HFF-Myc (cell line): Measurements from ENCODE around the gene RRAS2.

Experiments
- DNase-seq: peaks from one replicate; pipeline ENCODE4 v3.0.0-alpha.2; 2011; ENCODE audit warnings: low read depth; ENCODE audit errors: extremely low read depth
- H3K4me3 ChIP-seq: replicated peaks from 2 replicates; pipeline ENCODE4 v1.5.1; 2011; ENCODE audit warnings: low read depth, mild to moderate bottlenecking, control low read depth, low read length
- TF ChIP-seq, protein P1 (sequence below): IDR thresholded peaks from 2 replicates; pipeline ENCODE4 v1.5.1; 2012; ENCODE audit warnings: mild to moderate bottlenecking, low read depth, low read length, control low read depth; ENCODE audit errors: missing control alignments

RRAS2 gene

DNA sequence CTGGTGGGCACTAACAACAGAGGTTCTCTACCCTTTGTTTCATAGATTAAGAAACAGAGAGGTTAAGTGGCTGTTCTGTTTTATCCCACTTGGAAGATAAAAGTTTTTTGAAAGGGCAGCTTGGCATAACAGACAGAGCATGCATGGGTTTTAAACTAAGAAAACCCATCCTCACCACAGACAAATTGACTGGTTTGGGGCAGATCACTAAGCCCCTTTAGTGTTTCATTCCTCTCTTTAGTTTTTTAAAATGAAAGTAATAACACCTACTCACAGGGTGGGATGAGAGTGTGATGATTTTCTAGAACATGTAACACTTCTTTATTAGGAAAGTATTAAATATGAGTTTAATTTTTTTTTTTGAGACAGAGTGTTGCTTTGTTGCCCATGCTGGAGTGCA lies 12.3 kb upstream of the RRAS2 start:
- TF ChIP-seq, protein P1, sequence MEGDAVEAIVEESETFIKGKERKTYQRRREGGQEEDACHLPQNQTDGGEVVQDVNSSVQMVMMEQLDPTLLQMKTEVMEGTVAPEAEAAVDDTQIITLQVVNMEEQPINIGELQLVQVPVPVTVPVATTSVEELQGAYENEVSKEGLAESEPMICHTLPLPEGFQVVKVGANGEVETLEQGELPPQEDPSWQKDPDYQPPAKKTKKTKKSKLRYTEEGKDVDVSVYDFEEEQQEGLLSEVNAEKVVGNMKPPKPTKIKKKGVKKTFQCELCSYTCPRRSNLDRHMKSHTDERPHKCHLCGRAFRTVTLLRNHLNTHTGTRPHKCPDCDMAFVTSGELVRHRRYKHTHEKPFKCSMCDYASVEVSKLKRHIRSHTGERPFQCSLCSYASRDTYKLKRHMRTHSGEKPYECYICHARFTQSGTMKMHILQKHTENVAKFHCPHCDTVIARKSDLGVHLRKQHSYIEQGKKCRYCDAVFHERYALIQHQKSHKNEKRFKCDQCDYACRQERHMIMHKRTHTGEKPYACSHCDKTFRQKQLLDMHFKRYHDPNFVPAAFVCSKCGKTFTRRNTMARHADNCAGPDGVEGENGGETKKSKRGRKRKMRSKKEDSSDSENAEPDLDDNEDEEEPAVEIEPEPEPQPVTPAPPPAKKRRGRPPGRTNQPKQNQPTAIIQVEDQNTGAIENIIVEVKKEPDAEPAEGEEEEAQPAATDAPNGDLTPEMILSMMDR: no peak
- H3K4me3 ChIP-seq: no peak overlapping the region

DNA sequence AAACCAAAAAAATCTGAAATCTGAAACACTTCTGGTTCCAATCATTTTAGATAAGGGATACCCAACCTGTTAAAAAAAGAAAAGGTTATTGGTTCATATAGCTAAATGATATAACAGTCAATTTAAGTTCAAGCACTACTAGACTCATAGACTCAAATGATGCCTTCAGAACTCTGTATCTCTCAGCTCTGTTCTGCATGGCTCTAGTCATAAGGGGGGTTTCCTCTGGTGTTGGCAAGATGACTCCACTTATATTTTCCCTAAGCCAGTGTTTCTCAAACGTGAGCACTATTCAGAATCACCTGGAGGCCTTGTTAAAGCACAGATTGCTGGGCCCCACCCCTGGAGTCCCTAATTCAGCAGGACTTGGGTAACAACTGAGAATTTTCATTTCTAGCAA lies 11.5 kb upstream of the RRAS2 start:
- TF ChIP-seq, protein P1: no peak
- no peak for DNase-seq
- no peak overlapping the region for H3K4me3 ChIP-seq

More for the DNA sequence above, 12.3 kb upstream of the RRAS2 start:
- no peak for DNase-seq

DNA sequence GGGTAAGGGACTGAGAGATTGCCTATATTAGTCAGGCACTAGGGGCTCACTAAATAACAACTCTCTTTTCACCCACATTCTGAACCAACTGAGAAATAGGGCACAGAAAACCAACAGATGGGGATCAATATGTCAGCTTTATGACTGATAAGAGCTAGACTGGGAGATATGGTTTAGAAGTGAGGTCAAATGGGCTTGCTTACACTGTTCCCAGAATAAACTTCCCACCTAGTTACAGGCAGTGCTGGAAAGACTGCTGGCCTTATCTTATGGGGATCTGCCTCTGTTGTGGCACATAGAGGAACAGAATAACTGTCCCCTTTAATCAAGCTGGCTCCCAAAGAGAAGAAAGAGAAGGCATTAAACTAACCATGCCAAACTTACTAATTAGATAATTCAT lies 10.6 kb upstream of the RRAS2 start:
- no peak overlapping the region for H3K4me3 ChIP-seq
- TF ChIP-seq, protein P1: no peak
- no peak for DNase-seq

DNA sequence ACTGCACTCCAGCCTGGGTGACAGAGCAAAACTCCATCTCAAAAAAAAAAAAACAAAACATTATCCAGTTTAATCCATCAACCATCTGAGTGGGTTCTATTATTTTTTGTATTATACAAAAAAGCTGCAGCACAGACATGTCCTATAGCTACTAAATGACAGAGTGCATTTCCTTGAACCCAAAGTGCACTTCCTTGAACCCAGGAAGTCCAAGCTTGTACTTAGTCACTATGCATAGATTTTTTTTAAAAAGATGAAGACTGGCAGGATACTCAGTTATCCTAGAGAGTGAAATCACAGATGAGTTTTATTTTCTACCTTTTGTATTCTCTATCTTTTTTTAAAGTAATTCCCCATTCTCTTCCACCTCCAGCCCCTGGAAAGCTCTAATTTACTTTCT lies 8.0 kb upstream of the RRAS2 start:
- TF ChIP-seq, protein P1: no peak
- no peak for DNase-seq
- no peak overlapping the region for H3K4me3 ChIP-seq

DNA sequence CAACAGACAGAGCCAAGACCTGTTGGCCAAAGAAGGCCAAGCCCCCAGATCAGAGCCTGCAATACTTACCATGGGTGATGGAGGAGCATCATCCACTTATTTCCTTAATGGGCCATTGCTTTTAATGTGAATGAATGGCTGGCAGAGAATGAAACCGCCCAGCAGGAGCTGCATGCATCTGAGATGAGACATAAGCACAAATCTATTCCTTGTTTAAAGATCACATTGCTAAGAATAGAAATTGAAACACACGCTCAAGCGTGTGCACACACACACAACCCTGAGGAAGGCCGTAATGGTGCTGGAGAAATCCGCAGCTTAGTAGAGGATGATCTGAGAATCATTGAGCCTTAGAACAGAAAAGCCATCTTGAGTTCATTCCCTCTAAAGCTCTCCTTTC lies 5.3 kb upstream of the RRAS2 start:
- H3K4me3 ChIP-seq: no peak overlapping the region
- DNase-seq: no peak
- TF ChIP-seq, protein P1: no peak

DNA sequence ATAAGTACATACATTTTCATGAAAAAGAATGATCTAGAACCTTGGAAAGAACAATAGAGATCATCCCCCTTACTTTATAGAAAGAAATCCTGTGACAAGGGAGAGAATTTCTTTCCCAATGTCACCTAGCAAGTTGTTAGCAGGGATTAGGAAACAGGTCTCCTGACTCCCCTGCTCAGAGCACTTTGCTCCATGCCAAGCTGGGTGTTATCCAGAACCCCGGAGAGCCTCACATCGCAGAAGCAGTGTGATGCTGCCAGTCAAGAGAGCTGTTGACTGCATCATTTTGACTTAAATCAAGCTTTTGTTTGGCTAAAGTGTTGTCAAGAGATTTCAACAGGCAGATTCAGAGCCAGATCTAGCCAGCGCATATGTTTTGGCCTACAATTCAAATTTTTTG lies 3.6 kb upstream of the RRAS2 start:
- no peak overlapping the region for H3K4me3 ChIP-seq
- no peak for DNase-seq
- TF ChIP-seq, protein P1: no peak

DNA sequence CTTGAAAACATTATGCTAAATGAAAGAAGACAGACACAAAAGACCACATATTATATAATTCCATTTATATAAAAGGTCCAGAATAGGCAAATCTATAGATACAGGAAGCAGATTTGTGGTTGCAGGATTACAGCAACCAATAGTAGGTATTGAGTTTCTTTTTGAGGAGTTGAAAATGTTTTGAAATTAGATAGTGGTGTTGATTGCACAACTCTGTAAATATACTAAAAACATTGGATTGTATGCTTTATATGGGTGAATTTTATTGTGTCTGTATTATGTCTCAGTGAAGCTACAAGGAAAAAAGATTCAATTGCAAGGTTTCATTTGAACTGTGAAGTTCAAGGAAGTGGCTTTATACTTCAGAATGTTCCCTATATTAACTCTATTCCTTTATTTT lies 3.0 kb upstream of the RRAS2 start:
- H3K4me3 ChIP-seq: no peak overlapping the region
- no peak for DNase-seq
- TF ChIP-seq, protein P1: no peak
